ENCODE measurements around the gene ZNF366. TPM values are rescaled to one million over a fixed set of nuclear protein-coding genes. Genes with fewer than 3 reads are reported as not detected.

ZNF366 gene
- polyA plus RNA-seq, 1 donor (not counting 4 experiments of a cell fraction or from before 2014, with no cell fraction given) = not detected

DNA sequence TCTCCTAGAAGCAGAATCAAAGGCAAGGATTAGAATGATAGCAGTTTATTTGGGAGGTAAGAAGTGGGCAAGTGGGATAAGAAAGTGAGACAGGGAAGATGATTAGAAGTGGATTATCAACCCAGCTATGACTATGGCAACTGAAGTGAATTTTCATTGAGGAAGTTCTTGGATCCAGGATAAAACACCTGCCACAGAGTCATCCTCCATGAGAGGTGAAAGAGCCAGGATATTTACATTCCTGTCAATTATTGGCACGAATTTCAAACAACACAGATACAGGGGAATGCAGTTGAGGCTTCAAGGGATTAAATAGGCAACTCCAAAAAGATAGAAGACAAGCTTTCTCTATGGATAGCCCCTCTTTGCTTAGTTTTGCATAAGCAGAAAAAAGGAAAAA is 31.8 kb upstream of the ZNF366 start:
- DNase-seq (ENCODE audit: low read depth, low spot score) (no peak), FAIRE-seq (no peak)
- H3K27ac ChIP-seq (ENCODE audit: control insufficient read depth, insufficient read depth, low read length) = no peak overlapping the region
- H3K79me2 ChIP-seq (ENCODE audit: control insufficient read depth, insufficient read depth, low read length) = no peaks in the 10 kb centered on the region
- no peaks in the 10 kb centered on the region for H3K4me1 ChIP-seq (ENCODE audit: control insufficient read depth, extremely low read depth, insufficient read depth, low read length)
- no peaks in the 10 kb centered on the region for H3K27me3 ChIP-seq (ENCODE audit: control insufficient read depth, extremely low read depth, insufficient read depth, low read length)
- no peak for TF ChIP-seq EZH2 (IDR thresholded peaks at IDR 0.05; ENCODE audit: low read length)
- TF ChIP-seq, protein P1, sequence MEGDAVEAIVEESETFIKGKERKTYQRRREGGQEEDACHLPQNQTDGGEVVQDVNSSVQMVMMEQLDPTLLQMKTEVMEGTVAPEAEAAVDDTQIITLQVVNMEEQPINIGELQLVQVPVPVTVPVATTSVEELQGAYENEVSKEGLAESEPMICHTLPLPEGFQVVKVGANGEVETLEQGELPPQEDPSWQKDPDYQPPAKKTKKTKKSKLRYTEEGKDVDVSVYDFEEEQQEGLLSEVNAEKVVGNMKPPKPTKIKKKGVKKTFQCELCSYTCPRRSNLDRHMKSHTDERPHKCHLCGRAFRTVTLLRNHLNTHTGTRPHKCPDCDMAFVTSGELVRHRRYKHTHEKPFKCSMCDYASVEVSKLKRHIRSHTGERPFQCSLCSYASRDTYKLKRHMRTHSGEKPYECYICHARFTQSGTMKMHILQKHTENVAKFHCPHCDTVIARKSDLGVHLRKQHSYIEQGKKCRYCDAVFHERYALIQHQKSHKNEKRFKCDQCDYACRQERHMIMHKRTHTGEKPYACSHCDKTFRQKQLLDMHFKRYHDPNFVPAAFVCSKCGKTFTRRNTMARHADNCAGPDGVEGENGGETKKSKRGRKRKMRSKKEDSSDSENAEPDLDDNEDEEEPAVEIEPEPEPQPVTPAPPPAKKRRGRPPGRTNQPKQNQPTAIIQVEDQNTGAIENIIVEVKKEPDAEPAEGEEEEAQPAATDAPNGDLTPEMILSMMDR (optimal IDR thresholded peaks at IDR 0.05 in 1 of 3, IDR thresholded peaks at IDR 0.05 in 1 of 3, conservative IDR thresholded peaks at IDR 0.05 in 1 of 3; ENCODE audit: extremely low read depth in 1 of 3, insufficient read depth in 2 of 3, low read length in 3 of 3) = no peak
- H3K9me1 ChIP-seq (ENCODE audit: control insufficient read depth, extremely low read depth, insufficient read depth, low read length) = no peaks in the 10 kb centered on the region
- no peaks in the 10 kb centered on the region for H3K36me3 ChIP-seq (ENCODE audit: control insufficient read depth in 2 of 2, extremely low read depth in 1 of 2, insufficient read depth in 2 of 2, low read length in 2 of 2)
- no peak overlapping the region for H2AFZ ChIP-seq (ENCODE audit: control insufficient read depth, low read length)
- H4K20me1 ChIP-seq (ENCODE audit: control insufficient read depth, extremely low read depth, insufficient read depth, low read length) = no peaks in the 10 kb centered on the region
- no peak overlapping the region for H3K4me2 ChIP-seq (ENCODE audit: control insufficient read depth, extremely low read depth, insufficient read depth, low read depth, low read length)
- dilution Hi-C loops (cut with MboI; ENCODE audit: extremely low pct_ligation_motif_present, low sequenced_read_pairs) = no loop called here
- no peak overlapping the region for H3K9ac ChIP-seq (ENCODE audit: control insufficient read depth, extremely low read depth, insufficient read depth, low read length)
- no peak overlapping the region for H3K4me3 ChIP-seq (ENCODE audit: control insufficient read depth in 2 of 3, extremely low read depth in 1 of 3, insufficient read depth in 2 of 3, low read depth in 1 of 3, low read length in 3 of 3)
- no peaks in the 10 kb centered on the region for H3K9me3 ChIP-seq (ENCODE audit: control insufficient read depth, low read depth, low read length)

DNA sequence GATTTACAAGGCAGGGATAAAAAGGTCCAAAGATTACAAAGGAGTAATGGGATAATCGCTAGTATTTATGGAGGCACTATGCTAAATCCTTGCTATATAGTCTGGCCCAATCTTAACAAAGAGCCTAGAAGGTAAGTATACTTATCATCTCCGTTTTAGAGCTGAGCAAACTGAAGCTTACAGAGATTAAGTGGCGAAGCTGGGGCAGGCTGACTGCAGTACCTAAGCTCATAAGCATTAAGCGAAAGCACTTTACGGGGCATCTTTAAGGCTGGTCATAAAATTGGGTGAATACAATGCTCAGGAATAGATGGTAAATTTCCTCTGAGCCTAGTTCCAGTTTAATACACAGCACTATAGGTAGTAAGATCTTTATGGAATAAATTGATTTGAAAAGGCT is 30.0 kb upstream of the ZNF366 start:
- Histone ChIP-seq H3K4me3 (ENCODE audit: control insufficient read depth in 2 of 3, extremely low read depth in 1 of 3, insufficient read depth in 2 of 3, low read depth in 1 of 3, low read length in 3 of 3) (no peak overlapping the region), H3K9me1 (ENCODE audit: control insufficient read depth, extremely low read depth, insufficient read depth, low read length) (no peaks in the 10 kb centered on the region), H3K9me3 (ENCODE audit: control insufficient read depth, low read depth, low read length) (no peaks in the 10 kb centered on the region), H2AFZ (ENCODE audit: control insufficient read depth, low read length) (no peak overlapping the region), H3K9ac (ENCODE audit: control insufficient read depth, extremely low read depth, insufficient read depth, low read length) (no peak overlapping the region), H3K79me2 (ENCODE audit: control insufficient read depth, insufficient read depth, low read length) (no peaks in the 10 kb centered on the region), H3K36me3 (ENCODE audit: control insufficient read depth in 2 of 2, extremely low read depth in 1 of 2, insufficient read depth in 2 of 2, low read length in 2 of 2) (no peaks in the 10 kb centered on the region), H4K20me1 (ENCODE audit: control insufficient read depth, extremely low read depth, insufficient read depth, low read length) (no peaks in the 10 kb centered on the region), H3K27me3 (ENCODE audit: control insufficient read depth, extremely low read depth, insufficient read depth, low read length) (no peaks in the 10 kb centered on the region), H3K4me2 (ENCODE audit: control insufficient read depth, extremely low read depth, insufficient read depth, low read depth, low read length) (no peak overlapping the region), H3K27ac (ENCODE audit: control insufficient read depth, insufficient read depth, low read length) (no peak overlapping the region), H3K4me1 (ENCODE audit: control insufficient read depth, extremely low read depth, insufficient read depth, low read length) (no peaks in the 10 kb centered on the region)
- dilution Hi-C loops (cut with MboI; ENCODE audit: extremely low pct_ligation_motif_present, low sequenced_read_pairs) = no loop called here
- DNase-seq (ENCODE audit: low read depth, low spot score) = no peak
- no peak for FAIRE-seq
- TF ChIP-seq, protein P1 (optimal IDR thresholded peaks at IDR 0.05 in 1 of 3, IDR thresholded peaks at IDR 0.05 in 1 of 3, conservative IDR thresholded peaks at IDR 0.05 in 1 of 3; ENCODE audit: extremely low read depth in 1 of 3, insufficient read depth in 2 of 3, low read length in 3 of 3) = no peak

Data from keratinocyte (primary cell).